ENCODE measurements around the gene NUP58.

NUP58 gene

GRCh38 chr13:25371875-25372283 lies 70.5 kb downstream of the NUP58 start, which contains the start of gene ATP8A2:
Gene ATP8A2, plus strand, starts transcription at chr13:25371974. Its CDS starts 239 bp downstream, at chr13:25372213.
- no peak for DNase-seq (ENCODE audit: low read depth)
- H3K4me3 ChIP-seq (ENCODE audit: control insufficient read depth, low read depth, low read length) = no peak within 1 kb of the TSS; the same call in none of the 2 replicates
- TF ChIP-seq CTCF (IDR thresholded peaks at IDR 0.05; ENCODE audit: control insufficient read depth, insufficient read depth, low read depth, low read length, missing control alignments) = no peak

GRCh38 chr13:25372284-25373081 lies 71.1 kb downstream of the NUP58 start:
- DNase-seq (ENCODE audit: low read depth) = no peak
- H3K4me3 ChIP-seq (ENCODE audit: control insufficient read depth, low read depth, low read length) = no peak overlapping the region; the same call in none of the 2 replicates
- TF ChIP-seq CTCF (IDR thresholded peaks at IDR 0.05; ENCODE audit: control insufficient read depth, insufficient read depth, low read depth, low read length, missing control alignments) = no peak

GRCh38 chr13:25375727-25376358 lies 74.4 kb downstream of the NUP58 start:
- no peak overlapping the region for H3K4me3 ChIP-seq (ENCODE audit: control insufficient read depth, low read depth, low read length)
- peak; percentile 71 for TF ChIP-seq CTCF (IDR thresholded peaks at IDR 0.05; ENCODE audit: control insufficient read depth, insufficient read depth, low read depth, low read length, missing control alignments)
- peak; percentile 5 for DNase-seq (ENCODE audit: low read depth)

GRCh38 chr13:25377244-25377962 lies 76.0 kb downstream of the NUP58 start:
- no peak for TF ChIP-seq CTCF (IDR thresholded peaks at IDR 0.05; ENCODE audit: control insufficient read depth, insufficient read depth, low read depth, low read length, missing control alignments)
- H3K4me3 ChIP-seq (ENCODE audit: control insufficient read depth, low read depth, low read length) = no peak overlapping the region
- DNase-seq (ENCODE audit: low read depth) = no peak

- no peak for TF ChIP-seq CTCF (IDR thresholded peaks at IDR 0.05; ENCODE audit: control insufficient read depth, insufficient read depth, low read depth, low read length, missing control alignments)
- DNase-seq (ENCODE audit: low read depth) = no peak
- H3K4me3 ChIP-seq (ENCODE audit: control insufficient read depth, low read depth, low read length) = no peak overlapping the region
These were observed 77.1 kb downstream of the NUP58 start for GRCh38 chr13:25378528-25378927.

GRCh38 chr13:25379011-25379410 lies 77.6 kb downstream of the NUP58 start:
- TF ChIP-seq CTCF (IDR thresholded peaks at IDR 0.05; ENCODE audit: control insufficient read depth, insufficient read depth, low read depth, low read length, missing control alignments) = no peak
- DNase-seq (ENCODE audit: low read depth) = no peak
- no peak overlapping the region for H3K4me3 ChIP-seq (ENCODE audit: control insufficient read depth, low read depth, low read length)
